Bronchial epithelial cell (primary cell): ENCODE data around the gene TAF3. TPM values are rescaled to one million over a fixed set of nuclear protein-coding genes. Genes with fewer than 3 reads are reported as not detected.

Source experiments
- DNase-seq: peaks from one replicate; pipeline ENCODE4 v3.0.0-alpha.2; 2010; ENCODE audit warnings: low read depth
- FAIRE-seq: peaks from 2 replicates; lab custom pipeline; 2011; peaks lifted over from hg19 to GRCh38; lab: Jason Lieb, UNC
- H3K27me3 ChIP-seq: 2 replicates; pipeline ENCODE4 v1.5.1; 2011; ENCODE audit warnings: low read length; ENCODE audit not compliant: control insufficient read depth, insufficient read depth
- H3K36me3 ChIP-seq: 2 replicates; pipeline ENCODE4 v1.5.1; 2011; ENCODE audit warnings: low read length; ENCODE audit not compliant: control insufficient read depth, insufficient read depth
- H3K4me3 ChIP-seq: 2 replicates; pipeline ENCODE4 v1.5.1; 2011; ENCODE audit warnings: mild to moderate bottlenecking, low read depth, low read length, control low read depth
- CTCF ChIP-seq: IDR thresholded peaks from 2 replicates; pipeline ENCODE4 v1.5.1; 2011; ENCODE audit warnings: mild to moderate bottlenecking, moderate library complexity, low read length, control low read depth, inconsistent platforms; ENCODE audit not compliant: insufficient read depth, severe bottlenecking
- total RNA-seq: library from RNA; depleted of rRNA; stranded (reverse); fragments of >200 nt; gene quantifications from 2 replicates; pipeline ENCODE4 v1.2.1, GENCODE V29; 2014

The TAF3 gene
- total RNA-seq, 1 donor from 2014 or later, result 1.3 TPM

GRCh38 chr10:8004469-8005000 lies 186.2 kb downstream of the TAF3 start:
- no peak for FAIRE-seq
- Histone ChIP-seq H3K4me3 (no peak overlapping the region), H3K27me3 (no peaks in the 10 kb centered on the region), H3K36me3 (no peaks in the 10 kb centered on the region)
- no peak for TF ChIP-seq CTCF
- no peak for DNase-seq

- DNase-seq (no peak), FAIRE-seq (no peak)
- no peaks in the 10 kb centered on the region for H3K27me3 ChIP-seq
- H3K4me3 ChIP-seq, result no peak overlapping the region
- TF ChIP-seq CTCF, result no peak
- H3K36me3 ChIP-seq, result no peaks in the 10 kb centered on the region
Measured at GRCh38 chr10:8006274-8006999, 188.1 kb downstream of the TAF3 start.

- H3K36me3 ChIP-seq, result no peaks in the 10 kb centered on the region
- no peak overlapping the region for H3K4me3 ChIP-seq
- no peaks in the 10 kb centered on the region for H3K27me3 ChIP-seq
- DNase-seq (no peak), FAIRE-seq (no peak)
- TF ChIP-seq CTCF, result no peak
Measured at GRCh38 chr10:8009031-8009430, 190.7 kb downstream of the TAF3 start.

GRCh38 chr10:8013006-8013405 lies 194.7 kb downstream of the TAF3 start:
- FAIRE-seq (no peak), DNase-seq (no peak)
- Histone ChIP-seq H3K27me3 (no peaks in the 10 kb centered on the region), H3K4me3 (no peak overlapping the region), H3K36me3 (peaks cover 3% of the 10 kb centered on the region)
- no peak for TF ChIP-seq CTCF

GRCh38 chr10:8013619-8014018 lies 195.3 kb downstream of the TAF3 start:
- no peak for DNase-seq
- Histone ChIP-seq H3K4me3 (no peak overlapping the region), H3K27me3 (no peaks in the 10 kb centered on the region), H3K36me3 (peaks cover 3% of the 10 kb centered on the region)
- no peak for FAIRE-seq
- no peak for TF ChIP-seq CTCF
